HG03175 (cell line): ENCODE data around the gene SCNN1G.
"Not testable (repeated sequence)": the region's sequence is repeated elsewhere in the genome, so short reads cannot be mapped to it uniquely, and the experiment has no call there.

Source experiments
- ATAC-seq: cut with Tn5 transposase; IDR thresholded peaks from one replicate; pipeline ENCODE4 v1.9.1; 2021; ENCODE audit warnings: mild to moderate bottlenecking, moderate library complexity; ENCODE audit not compliant: unreplicated experiment

Gene SCNN1G, protein sequence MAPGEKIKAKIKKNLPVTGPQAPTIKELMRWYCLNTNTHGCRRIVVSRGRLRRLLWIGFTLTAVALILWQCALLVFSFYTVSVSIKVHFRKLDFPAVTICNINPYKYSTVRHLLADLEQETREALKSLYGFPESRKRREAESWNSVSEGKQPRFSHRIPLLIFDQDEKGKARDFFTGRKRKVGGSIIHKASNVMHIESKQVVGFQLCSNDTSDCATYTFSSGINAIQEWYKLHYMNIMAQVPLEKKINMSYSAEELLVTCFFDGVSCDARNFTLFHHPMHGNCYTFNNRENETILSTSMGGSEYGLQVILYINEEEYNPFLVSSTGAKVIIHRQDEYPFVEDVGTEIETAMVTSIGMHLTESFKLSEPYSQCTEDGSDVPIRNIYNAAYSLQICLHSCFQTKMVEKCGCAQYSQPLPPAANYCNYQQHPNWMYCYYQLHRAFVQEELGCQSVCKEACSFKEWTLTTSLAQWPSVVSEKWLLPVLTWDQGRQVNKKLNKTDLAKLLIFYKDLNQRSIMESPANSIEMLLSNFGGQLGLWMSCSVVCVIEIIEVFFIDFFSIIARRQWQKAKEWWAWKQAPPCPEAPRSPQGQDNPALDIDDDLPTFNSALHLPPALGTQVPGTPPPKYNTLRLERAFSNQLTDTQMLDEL

DNA sequence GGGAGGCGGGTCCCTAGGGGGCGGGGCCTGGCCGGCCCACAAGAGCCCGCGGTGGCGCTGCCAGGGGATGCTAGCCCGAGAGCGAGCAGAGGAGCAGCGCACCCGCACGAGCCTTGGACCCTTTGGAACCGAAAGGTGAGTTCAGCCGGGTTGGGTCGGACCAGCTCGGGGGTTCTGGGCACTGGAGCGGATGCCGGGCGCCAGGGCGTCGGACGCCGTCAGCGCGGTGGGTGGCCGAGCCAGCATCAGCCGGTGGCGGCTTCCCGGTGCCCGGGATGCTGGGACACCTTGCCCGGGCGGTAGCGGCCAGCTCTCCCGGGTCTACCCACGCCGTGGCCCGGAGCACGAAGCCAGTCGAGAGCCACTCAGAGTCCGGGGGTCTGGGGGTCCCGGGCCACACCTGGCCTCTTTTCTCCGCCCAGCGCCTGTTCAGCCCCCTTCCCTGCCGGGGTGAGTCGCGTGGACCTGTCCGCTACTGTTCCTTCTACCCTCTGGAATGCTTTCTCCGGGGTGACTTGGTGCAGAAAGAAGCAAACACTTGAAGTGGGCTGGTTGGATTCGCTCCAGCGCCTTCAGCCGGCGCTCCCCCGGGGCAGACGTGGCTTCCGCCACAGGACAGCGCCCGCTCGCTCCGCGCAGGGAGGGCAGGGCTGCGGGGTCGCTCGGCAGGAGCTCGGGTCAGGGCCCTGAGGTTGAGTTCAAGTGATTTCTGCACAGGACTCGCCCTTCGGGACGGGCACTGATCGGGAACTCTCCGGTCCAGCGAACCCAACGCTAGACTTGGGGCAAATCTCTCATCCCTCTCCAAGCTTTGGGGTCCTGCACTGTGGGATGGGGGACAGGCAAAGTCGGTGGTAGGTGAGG is at the start of gene SCNN1G:
SCNN1G (plus strand) TSS at position 67 of the 864 bp plus-strand sequence. CDS start 3,527 bp downstream, outside the sequence.
- ATAC-seq, result no peak

DNA sequence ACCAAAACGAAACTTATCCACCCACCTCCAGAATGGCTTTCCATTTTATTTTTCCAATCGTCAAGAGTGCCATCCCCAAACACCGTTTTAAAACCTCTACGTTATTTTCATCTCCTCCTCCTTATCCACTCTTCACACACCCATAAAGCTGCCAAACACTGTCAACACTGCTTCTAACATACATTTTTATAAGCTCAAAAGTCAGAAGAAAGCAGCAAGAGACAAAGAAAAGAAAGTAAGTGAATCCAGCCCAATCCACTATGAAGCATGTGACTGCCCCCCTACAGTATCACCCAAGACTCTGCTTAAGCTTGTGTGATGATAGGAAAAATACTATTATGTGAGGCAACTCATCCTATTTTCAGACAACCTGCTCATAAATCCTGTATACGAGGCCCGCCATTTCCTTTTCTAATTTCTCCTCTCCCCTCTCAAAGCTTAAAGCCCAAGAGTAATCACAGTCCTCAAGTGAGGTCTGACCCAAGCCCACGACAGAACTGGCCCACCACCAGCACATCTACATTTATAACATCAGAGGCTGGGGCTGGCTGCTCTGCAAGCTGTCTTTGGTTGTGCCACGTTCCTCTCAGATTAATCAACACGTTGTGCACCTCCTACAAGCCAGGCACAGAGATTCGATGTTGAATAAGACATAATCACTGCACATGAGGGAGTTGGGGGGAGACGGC is 49.6 kb upstream of the SCNN1G start:
- no peak for ATAC-seq

DNA sequence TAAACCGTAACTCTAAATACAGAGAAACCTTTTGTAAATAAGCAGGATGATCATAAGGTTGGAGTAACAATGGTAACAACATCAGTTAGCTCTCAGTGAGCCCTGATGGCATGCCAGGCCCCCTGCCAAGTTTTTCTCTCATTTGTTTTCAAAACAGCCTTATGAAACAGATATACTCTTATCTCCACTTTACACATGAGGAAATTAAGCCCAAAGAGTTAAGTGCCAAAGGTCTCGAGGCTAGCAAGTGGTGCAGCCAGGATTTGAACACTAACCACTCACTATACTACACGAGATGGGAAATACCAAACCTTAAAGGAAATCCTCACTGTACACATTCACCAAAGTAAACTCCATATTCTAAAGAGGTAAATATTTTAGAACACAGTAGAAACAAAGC is 48.3 kb upstream of the SCNN1G start:
- ATAC-seq, result no peak

DNA sequence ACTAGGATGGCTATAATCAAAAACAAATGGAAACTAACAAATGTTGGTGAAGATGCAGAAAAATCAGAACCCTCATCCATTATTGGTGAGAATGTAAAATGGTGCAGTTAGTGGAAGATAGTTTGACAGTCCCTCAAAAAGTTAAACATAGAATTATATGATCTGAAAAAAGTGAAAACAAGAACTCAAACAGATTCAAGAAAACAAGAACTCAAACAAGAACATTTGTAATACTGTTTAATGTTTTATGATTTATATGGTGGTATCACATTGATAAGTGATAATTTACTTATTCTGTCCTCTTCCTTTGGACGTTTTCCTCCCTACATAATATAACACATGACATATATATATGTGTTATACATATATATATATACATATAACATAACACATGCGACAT is 45.3 kb upstream of the SCNN1G start:
- ATAC-seq, result no peak

DNA sequence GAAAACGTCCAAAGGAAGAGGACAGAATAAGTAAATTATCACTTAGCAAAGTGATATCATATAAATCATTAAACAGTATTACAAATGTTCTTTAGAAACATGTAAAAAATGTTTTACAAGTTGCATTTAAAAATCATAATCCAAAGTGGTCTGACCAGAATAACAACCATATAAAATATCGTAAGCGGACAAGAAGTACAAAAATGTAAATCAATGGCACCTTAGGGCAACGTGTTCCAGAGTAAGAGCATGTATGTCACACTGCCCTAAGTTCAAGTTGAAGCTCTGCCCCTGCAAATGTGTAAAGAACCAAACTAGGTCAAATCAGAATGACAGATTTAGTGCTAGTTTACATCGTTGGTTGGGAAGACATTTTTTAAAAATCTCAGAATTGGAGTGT is 44.7 kb upstream of the SCNN1G start:
- ATAC-seq, result no peak

DNA sequence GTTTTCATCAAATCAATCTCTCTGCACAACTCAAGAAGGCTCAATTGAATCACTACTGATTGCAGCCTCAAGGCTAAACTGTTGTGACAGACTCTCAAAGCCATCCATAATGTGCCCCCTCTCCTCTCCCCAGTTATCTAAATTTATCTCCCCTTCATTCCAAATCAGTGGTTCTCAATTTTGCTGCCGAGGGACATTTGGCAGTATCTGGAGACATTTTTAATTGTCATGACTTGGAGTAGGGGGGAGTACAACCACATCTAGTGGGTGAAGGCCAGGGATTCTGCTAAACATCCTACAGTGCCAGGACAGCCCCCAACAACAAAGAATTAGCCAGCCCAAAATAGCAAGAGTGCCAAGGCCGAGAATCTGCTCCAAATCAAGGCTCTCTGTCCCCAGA is 42.4 kb upstream of the SCNN1G start:
- ATAC-seq, result no peak

DNA sequence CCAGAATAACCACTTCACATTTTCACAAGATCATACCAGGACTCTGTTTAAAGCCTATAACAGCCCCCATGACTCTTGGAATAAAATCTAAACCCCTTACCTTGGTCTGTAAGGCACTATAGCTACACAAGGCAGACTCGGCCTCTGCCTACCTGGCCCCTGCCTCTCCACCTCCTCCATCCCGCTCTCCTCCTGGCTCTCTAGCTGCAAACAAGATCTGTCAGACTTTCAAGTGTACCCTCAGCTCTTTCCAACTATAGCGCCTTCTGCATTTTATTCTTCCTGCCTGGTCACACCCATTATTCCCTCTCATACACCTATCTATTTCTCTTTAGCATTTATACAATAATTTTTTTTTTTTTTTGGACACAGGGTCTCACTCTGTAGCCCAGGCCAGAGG is 41.5 kb upstream of the SCNN1G start:
- no peak for ATAC-seq

DNA sequence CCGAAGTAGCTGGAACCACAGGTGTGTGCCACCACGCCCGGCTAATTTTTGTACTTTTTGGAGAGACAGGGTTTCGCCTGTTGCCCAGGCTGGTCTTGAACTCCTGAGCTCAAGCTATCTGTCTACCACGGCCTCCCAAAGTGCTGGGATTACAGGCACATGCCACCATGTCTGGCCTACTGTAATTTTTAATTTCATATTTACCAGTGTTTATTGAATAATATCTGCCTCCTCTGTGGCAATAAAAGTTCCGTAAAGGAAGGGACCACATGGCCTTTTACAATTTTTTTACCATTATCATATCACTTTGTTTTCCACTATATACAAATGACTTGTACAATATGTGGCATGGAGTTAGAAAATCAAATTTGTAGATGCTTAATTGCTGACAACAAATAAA is 41.0 kb upstream of the SCNN1G start:
- ATAC-seq, result no peak

DNA sequence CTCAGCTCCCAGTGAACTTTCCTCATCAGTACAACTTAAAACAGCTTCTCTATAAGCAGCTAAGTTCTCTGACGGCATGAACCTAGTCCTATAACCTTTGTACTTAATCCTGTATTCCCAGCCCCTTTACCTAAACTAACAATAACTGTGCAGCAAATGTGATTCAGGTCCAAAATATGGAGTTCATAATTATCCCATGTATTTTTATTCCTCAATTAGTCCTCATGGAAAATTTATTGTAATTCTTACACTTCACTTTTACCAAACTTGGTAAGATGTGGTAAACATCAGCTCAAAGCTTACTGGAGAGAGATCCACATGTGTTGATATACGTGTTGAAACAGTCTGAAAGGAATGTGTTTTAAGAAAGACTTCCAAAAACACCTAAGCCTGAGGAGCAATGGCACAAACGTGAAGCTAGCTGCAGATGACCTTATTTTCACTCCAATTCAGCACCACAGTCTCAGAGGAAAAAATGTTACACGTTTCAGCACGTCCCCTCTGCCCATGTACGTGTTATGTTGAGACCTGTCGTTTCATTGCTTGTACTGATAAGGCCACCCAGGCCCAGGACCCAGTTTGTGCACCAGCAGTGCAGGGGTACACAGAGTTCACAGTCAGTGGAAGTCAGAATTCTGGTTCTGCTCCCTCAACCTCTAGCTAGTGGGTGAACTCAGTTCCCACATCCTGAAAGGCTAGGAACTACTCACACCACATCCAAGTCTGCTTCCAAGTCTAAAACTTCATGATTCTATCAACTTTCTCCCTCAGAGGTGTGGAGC is 40.4 kb upstream of the SCNN1G start:
- no peak for ATAC-seq

DNA sequence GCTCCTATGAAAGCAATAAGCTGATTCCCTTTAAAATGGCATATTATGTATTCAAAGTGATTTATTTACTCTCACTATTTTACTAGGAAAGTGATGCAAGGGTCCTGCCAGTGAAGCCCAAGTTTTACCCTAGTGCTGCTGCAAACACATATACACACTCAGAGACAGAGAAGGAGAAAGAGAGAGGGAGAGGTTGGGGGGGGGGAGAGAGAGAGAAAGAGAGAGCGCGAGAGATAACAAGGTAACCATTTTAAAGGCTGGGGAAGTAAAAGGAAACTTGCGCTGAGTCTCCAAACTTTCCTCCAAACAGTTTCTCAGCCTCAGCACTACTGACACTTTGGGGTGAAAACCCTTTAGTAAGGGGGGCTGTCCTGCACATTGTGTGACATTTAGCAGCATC is 39.2 kb upstream of the SCNN1G start:
- no peak for ATAC-seq

DNA sequence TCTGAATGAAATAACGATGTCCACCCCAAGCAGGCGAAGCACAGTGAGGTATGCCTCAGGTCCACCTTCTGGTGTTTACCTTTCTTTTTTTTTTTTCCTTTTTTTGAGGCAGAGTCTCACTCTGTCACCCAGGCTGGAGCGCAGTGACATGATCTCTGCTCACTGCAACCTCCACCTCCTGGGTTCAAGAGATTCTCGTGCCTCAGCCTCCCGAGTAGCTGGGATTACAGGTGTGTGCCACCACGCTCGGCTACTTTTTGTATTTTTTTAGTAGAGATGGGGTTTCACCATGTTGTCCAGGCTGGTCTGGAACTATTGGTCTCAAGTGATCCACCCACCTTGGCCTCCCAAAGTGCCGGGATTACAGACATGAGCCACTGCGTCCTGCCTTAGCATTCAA is 38.2 kb upstream of the SCNN1G start:
- not testable (repeated sequence) for ATAC-seq

DNA sequence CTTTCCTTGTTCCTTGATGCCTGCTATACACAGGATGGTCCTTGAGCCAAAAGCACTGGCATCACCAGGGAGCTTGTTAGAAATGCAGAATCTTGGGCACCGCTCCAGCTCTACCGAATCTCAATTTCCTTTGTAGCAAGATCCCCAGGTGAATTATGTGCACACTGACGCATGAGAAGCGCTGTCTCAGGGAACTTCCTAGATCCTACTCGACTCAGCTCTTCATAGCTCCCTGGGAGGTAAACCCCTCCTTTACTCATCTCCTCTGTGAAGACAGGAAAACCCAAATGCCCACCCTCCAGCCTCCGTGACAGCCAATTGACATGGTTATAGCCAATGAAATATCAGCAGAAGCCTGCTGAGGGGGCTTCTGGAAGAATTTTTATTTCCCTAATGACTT is 37.4 kb upstream of the SCNN1G start:
- ATAC-seq, result no peak

DNA sequence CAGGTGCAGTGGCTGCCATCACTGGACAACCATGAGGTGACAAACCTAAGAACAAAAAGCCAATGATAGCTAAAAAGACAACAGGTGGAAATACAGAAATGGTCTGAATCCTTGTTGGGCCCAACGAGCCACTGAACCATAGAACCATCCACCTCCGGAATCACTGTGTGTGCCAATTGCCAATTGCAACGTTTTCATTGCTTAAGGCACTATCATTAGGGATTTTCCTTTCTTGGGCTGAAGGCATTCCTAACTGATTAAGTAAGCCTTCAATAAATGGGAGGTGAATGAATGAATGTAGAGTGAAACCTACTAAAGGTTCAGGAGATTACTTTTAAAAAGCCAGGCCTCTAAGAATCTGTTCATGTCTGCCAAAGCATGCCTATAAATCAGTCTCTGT is 36.9 kb upstream of the SCNN1G start:
- ATAC-seq, result no peak

DNA sequence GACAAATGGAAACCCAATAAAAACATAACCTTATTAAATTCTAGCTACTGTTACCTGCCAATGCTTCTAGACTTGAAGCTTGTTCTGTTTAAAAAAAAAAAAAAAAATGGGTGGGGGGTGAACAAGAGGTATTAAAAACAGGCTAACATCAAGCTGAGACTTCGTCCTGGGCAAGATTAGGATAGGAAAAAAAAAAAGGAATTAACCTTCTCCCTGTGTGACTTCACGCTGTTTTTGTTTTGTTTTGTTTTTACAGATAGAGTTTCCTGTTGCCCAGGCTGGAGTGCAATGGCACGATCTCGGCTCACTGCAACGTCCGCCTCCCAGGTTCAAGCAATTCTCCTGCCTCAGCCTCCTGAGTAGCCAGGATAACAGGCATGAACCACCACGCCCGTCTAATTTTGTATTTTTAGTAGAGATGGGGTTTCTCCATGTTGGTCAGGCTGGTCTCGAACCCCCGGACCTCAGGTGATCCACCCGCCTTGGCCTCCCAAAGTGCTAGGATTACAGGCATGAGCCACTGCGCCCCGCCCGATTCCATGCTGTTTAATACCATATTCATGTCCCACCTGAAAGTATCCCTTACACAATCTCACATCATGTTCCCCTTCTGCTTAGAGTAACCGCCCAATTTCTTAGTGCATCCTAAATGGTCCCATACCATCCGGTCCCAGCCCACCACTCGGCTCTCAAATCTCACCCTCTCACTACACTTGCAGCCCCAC is 35.5 kb upstream of the SCNN1G start:
- ATAC-seq, result no peak

DNA sequence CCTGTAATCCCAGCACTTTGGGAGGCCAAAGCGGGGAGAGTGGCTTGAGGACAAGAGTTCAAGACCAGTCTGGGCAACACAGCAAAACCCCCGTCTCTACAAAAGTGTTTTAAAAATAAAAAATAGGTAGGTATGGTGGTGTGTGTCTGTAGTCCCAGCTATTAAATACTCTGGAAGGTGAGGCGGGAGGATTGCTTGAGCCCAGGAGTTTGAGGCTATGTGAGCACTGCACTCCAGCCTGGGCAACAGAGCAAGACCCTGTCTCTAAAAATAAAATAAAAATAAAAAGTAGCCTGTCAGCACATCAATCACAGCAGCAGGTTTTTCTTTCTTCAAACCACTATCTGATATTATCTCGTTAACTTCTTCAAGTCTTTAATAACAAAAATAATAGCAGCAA is 34.9 kb upstream of the SCNN1G start:
- no peak for ATAC-seq

DNA sequence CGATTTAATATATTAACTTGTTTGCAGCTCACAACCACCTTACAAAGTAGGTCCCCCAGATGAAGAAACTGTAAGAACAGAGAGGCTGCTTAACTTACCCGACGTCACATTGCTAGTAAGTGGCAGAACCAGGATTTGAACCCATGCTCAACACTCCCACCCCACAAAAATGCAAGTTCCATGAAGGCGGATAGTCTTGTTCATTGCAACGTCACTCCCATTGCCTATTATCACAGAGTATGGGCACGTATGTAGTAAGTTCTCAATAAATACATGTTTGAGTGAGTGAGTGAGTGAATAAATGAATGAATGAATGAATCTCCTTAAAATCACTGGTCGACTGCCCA is 34.4 kb upstream of the SCNN1G start:
- ATAC-seq, result no peak

DNA sequence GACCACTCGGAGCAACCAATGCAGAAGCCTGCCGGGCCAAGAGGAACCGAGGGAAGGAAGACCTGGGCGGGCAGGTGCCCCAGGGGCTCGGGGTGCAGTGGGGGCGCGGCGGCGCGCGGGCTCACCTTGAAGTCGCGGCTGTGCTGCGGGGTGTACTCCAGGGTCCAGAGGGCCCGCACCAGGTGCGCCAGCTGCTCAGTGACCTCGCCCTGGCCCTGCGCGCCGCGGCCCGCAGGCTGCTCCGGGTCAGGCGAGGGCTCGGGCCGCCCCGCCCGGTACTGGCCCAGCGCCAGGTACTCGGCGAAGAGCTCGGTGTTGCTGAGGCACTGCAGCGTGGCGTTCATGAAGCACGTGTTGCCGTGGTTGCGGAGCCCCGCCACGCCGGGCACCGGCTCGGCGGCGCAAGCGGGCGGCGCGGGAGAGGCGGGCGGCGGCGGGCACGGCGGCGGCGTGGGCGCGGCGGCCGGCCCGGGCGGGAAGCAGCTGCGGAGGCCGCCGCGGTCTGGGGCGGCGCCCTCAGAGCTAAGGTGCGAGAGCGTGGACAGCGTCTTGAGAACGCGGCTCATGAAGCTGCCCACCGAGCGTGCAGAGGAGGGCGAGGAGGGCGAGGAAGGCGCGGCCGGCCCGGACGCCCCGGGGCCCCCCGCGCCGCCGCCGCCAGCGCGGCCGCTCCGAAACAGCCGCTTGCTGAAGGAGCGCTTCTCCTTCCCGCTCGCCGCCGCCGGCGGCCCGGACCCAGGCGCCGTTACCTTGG is 33.9 kb upstream of the SCNN1G start:
- peak; percentile 39 for ATAC-seq

DNA sequence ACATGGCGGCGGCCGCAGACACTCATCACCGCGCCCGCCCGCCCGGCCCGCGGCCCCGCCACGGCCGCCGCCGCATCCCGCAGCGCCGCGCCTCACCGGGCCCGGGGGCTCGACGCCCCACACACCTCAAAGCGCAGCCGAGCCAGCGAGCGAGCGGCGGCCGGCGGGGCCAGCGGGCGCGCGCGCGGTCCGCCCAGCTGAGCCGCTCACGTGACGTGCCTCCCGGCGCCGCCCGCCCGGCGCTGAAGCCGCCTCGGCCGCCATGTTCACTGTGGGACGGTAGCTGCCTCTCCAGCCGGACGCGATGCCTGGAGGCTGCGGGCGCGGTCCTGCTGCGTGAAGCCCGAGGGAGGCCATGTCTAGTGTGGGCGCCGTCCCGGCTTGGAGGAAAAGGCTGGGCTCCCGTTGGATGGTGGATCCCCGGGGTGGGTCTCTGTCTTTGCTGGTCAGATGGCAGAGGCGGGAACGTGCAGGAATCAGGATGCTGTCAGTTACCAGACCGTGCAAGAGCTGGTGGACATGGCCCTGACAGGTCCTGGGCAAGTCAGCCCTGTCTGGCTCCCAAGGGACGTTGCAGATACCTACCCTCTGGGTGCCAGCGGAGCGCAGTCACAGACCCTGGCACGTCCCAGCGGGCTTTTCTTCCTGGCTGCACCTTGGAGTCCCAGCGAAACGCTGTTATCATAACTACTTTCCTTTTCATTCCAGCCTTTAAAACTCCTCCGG is 33.1 kb upstream of the SCNN1G start, which contains the start of gene USP31:
USP31 (minus strand) TSS at position 186 of the 726 bp plus-strand sequence; CDS start at position 4, 182 bp downstream.
- peak; percentile 93 for ATAC-seq
